ENCODE measurements around the gene REM2. TPM values are rescaled to one million over a fixed set of nuclear protein-coding genes. Genes with fewer than 3 reads are reported as not detected.

The REM2 gene
- polyA plus RNA-seq, 4 donors: 0.45 to 1.1 (median 0.85) TPM

GRCh38 chr14:22932146-22932545 lies 49.1 kb downstream of the REM2 start:
- Histone ChIP-seq H3K9me3 (ENCODE audit: control insufficient read depth in 2 of 2, insufficient read depth in 1 of 2, low read depth in 1 of 2, low read length in 1 of 2) (no peaks in the 10 kb centered on the region), H3K27ac (ENCODE audit: low read depth in 1 of 3, low read length in 2 of 3) (no peak overlapping the region), H3K36me3 (ENCODE audit: control insufficient read depth in 3 of 3, insufficient read depth in 2 of 3, low read depth in 1 of 3, low read length in 3 of 3) (peaks cover 0 to 3% (median 0%) of the 10 kb centered on the region in 3 donors), H3K4me1 (ENCODE audit: control insufficient read depth in 3 of 3, insufficient read depth in 2 of 3, low read depth in 1 of 3, low read length in 2 of 3) (peaks cover 0 to 21% (median 4%) of the 10 kb centered on the region in 3 donors), H3K27me3 (ENCODE audit: control insufficient read depth in 3 of 3, insufficient read depth in 3 of 3, low read length in 3 of 3) (no peaks in the 10 kb centered on the region), H3K4me3 (ENCODE audit: low read depth in 1 of 3, low read length in 3 of 3) (no peak overlapping the region)
- FAIRE-seq (no peak), DNase-seq (no peak)
- 29 to 67% (median 56%) methylated on average over 3 of the region's 3 CpGs for WGBS, 3 donors

GRCh38 chr14:22935156-22935555 lies 52.1 kb downstream of the REM2 start:
- H3K27me3 ChIP-seq (ENCODE audit: control insufficient read depth in 3 of 3, insufficient read depth in 3 of 3, low read length in 3 of 3): no peaks in the 10 kb centered on the region
- H3K27ac ChIP-seq (ENCODE audit: low read depth in 1 of 3, low read length in 2 of 3): no peak overlapping the region
- H3K36me3 ChIP-seq (ENCODE audit: control insufficient read depth in 3 of 3, insufficient read depth in 2 of 3, low read depth in 1 of 3, low read length in 3 of 3): no peaks in the 10 kb centered on the region
- 69 to 82% (median 80%) methylated on average over 1 of the region's 1 CpG for WGBS, 3 donors
- no peaks in the 10 kb centered on the region for H3K9me3 ChIP-seq (ENCODE audit: control insufficient read depth in 2 of 2, insufficient read depth in 1 of 2, low read depth in 1 of 2, low read length in 1 of 2)
- no peak for DNase-seq
- H3K4me1 ChIP-seq (ENCODE audit: control insufficient read depth in 3 of 3, insufficient read depth in 2 of 3, low read depth in 1 of 3, low read length in 2 of 3): peaks cover 0 to 6% (median 0%) of the 10 kb centered on the region in 3 donors
- H3K4me3 ChIP-seq (ENCODE audit: low read depth in 1 of 3, low read length in 3 of 3): no peak overlapping the region
- FAIRE-seq: no peak

Other genes starting within 250 kb of the REM2 start
- gene OR6J1, start 238.9 kb upstream of the REM2 start, polyA plus RNA-seq: not detected
- 100 to 1,000 TPM; 101 to 128 (median 117) TPM for gene OXA1L, start 116.5 kb upstream of the REM2 start, polyA plus RNA-seq
- gene SLC7A7, start 67.8 kb upstream of the REM2 start, polyA plus RNA-seq: 100 to 1,000 TPM in 3 of 4 donors, 10 to 100 TPM in 1; 52.9 to 697 (median 287) TPM
- 100 to 1,000 TPM; 106 to 164 (median 132) TPM for gene MRPL52, start 53.3 kb upstream of the REM2 start, polyA plus RNA-seq
- gene MMP14, start 46.6 kb upstream of the REM2 start, polyA plus RNA-seq: 100 to 1,000 TPM in 1 of 4 donors, 10 to 100 TPM in 2, 1 to 10 TPM in 1; 6.9 to 105 (median 58.2) TPM
- gene LRP10, start 11.5 kb upstream of the REM2 start, polyA plus RNA-seq: 100 to 1,000 TPM in 1 of 4 donors, 10 to 100 TPM in 3; 19.7 to 107 (median 57.8) TPM
- 10 to 100 TPM; 35.8 to 77.8 (median 39.1) TPM for gene RBM23, start 35.9 kb downstream of the REM2 start, polyA plus RNA-seq
- 10 to 100 TPM; 13.4 to 58.7 (median 36.4) TPM for gene PRMT5, start 46.2 kb downstream of the REM2 start, polyA plus RNA-seq
- 10 to 100 TPM; 34.0 to 59.6 (median 51.4) TPM for gene HAUS4, start 73.9 kb downstream of the REM2 start, polyA plus RNA-seq
- 10 to 100 TPM in 2 of 4 donors, 1 to 10 TPM in 1, under 1 TPM in 1; 0.45 to 18.9 (median 8.5) TPM for gene AJUBA, start 99.3 kb downstream of the REM2 start, polyA plus RNA-seq
- 10 to 100 TPM in 1 of 4 donors, 1 to 10 TPM in 3; 4.9 to 17.0 (median 7.9) TPM for gene C14orf93, start 126.9 kb downstream of the REM2 start, polyA plus RNA-seq
- gene PSMB5, start 151.7 kb downstream of the REM2 start, polyA plus RNA-seq: 100 to 1,000 TPM in 1 of 4 donors, 10 to 100 TPM in 3; 84.0 to 166 (median 92.8) TPM
- not detected for gene PSMB11, start 159.0 kb downstream of the REM2 start, polyA plus RNA-seq
- 1 to 10 TPM in 2 of 4 donors, under 1 TPM in 2; 0.22 to 4.3 (median 2.5) TPM for gene CDH24, start 174.3 kb downstream of the REM2 start, polyA plus RNA-seq
- gene ACIN1, start 211.9 kb downstream of the REM2 start, polyA plus RNA-seq: 100 to 1,000 TPM in 1 of 4 donors, 10 to 100 TPM in 3; 53.8 to 228 (median 84.7) TPM
- 10 to 100 TPM; 43.8 to 67.0 (median 64.8) TPM for gene C14orf119, start 212.3 kb downstream of the REM2 start, polyA plus RNA-seq
- under 1 TPM in 1 of 4 donors, not detected in 3; 0.04 TPM for gene CIROP, start 221.8 kb downstream of the REM2 start, polyA plus RNA-seq
- under 1 TPM in 2 of 4 donors, not detected in 2; 0.13 to 0.81 TPM for gene CEBPE, start 236.0 kb downstream of the REM2 start, polyA plus RNA-seq